ENCODE measurements around the gene CDKAL1.

DNA sequence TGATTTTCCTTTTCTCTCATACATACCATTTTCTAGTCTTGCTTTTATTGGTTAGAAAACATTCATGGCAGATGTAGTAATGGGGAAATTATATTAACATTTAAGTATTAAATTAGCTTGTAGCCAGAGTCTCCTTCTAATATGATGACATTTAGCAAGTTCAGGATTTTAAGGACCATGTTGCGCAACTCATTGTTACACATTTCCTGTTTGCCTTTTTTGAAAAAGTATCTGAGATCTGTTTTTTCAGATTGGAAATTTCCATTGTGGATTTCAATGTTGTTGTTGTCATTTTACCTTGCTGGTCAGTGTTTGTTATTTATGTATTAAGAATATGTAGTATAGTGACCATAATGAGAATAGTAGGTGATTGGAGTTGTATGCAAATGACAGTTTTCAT, 38.7 kb downstream of the CDKAL1 start:
- no peak for TF ChIP-seq CTCF (IDR thresholded peaks at IDR 0.05; ENCODE audit: poor library complexity)
- no peak for TF ChIP-seq EZH2 (IDR thresholded peaks at IDR 0.05; ENCODE audit: borderline replicate concordance)
- TF ChIP-seq EZH2phosphoT487 (IDR thresholded peaks at IDR 0.05; ENCODE audit: low read depth, severe bottlenecking, unreplicated experiment): no peak

Measured in hepatocyte (in vitro differentiated cells).